H1 (cell line): Measurements from ENCODE around the gene DDX60. TPM values are rescaled to one million over a fixed set of nuclear protein-coding genes. Genes with fewer than 3 reads are reported as not detected.

Source experiments
- CTCF ChIA-PET: fragments of 300-600 bp; sonication (Branson Sonifier 250); formaldehyde crosslinking; loops from one replicate; lab custom pipeline; 2021; ENCODE audit not compliant: partially characterized antibody; lab: Charles Lee
- POLR2A ChIA-PET: fragments of 300-600 bp; sonication (Branson Sonifier 250); formaldehyde crosslinking; loops from one replicate; lab custom pipeline; 2021; ENCODE audit warnings: inconsistent platforms; ENCODE audit not compliant: partially characterized antibody; lab: Charles Lee
- DNase-seq, 2 experiments: peaks; one replicate each; pipeline versions ENCODE4 v3.0.0 to v3.0.0-alpha.2; 2010 to 2022; ENCODE audit warnings: low spot score in 2 of 2, low read depth in 1 of 2, mixed read lengths in 1 of 2
- FAIRE-seq: peaks from 2 replicates; lab custom pipeline; 2011; peaks lifted over from hg19 to GRCh38; lab: Jason Lieb, UNC
- H2AFZ ChIP-seq: 2 replicates; pipeline ENCODE4 v1.8.1; 2012; ENCODE audit warnings: low read length, inconsistent platforms
- H2AK5ac ChIP-seq: 2 replicates; pipeline ENCODE4 v1.6.1; 2013; ENCODE audit warnings: low read depth, low read length
- H2BK120ac ChIP-seq: replicated peaks from 2 replicates; pipeline ENCODE3; 2013; ENCODE audit warnings: low read depth, low read length, inconsistent platforms
- H2BK12ac ChIP-seq: 2 replicates; pipeline ENCODE4 v1.6.1; 2013; ENCODE audit warnings: low read depth, low read length
- H2BK15ac ChIP-seq: 2 replicates; pipeline ENCODE4 v1.6.1; 2013; ENCODE audit warnings: low read length
- H2BK20ac ChIP-seq: 2 replicates; pipeline ENCODE4 v1.6.1; 2013; ENCODE audit warnings: low read length
- H2BK5ac ChIP-seq: 2 replicates; pipeline ENCODE4 v1.6.1; 2013; ENCODE audit warnings: low read depth, low read length
- H3K14ac ChIP-seq: 2 replicates; pipeline ENCODE4 v1.6.1; 2013; ENCODE audit warnings: inconsistent platforms; ENCODE audit not compliant: insufficient read length
- H3K18ac ChIP-seq: 2 replicates; pipeline ENCODE4 v1.6.1; 2013; ENCODE audit warnings: low read length; ENCODE audit errors: extremely low read depth
- H3K23ac ChIP-seq: 2 replicates; pipeline ENCODE4 v1.6.1; 2013; ENCODE audit warnings: inconsistent platforms; ENCODE audit not compliant: insufficient read length
- H3K23me2 ChIP-seq: 2 replicates; pipeline ENCODE4 v1.6.1; 2013; ENCODE audit warnings: low read depth, low read length
- H3K27ac ChIP-seq: 2 replicates; pipeline ENCODE4 v1.6.1; 2011; ENCODE audit warnings: low read depth, low read length, inconsistent platforms
- H3K27me3 ChIP-seq, 4 experiments: replicated peaks in 1 of 4; 1 replicate in 1 of 4; 2 replicates in 3 of 4; pipeline versions ENCODE4 v1.6.1 to v1.8.1; 2011 to 2013; ENCODE audit warnings: low read length in 3 of 4, mild to moderate bottlenecking in 3 of 4, inconsistent platforms in 2 of 4, mixed read lengths in 2 of 4, moderate library complexity in 1 of 4; ENCODE audit not compliant: control insufficient read depth in 3 of 4, insufficient read depth in 3 of 4; ENCODE audit errors: extremely low read depth in 1 of 4
- H3K36me3 ChIP-seq, 4 experiments: 2 replicates each; pipeline versions ENCODE4 v1.6.1 to v1.8.1; 2011 to 2013; ENCODE audit warnings: mild to moderate bottlenecking in 4 of 4, low read length in 3 of 4, moderate library complexity in 2 of 4, control low read depth in 1 of 4, inconsistent platforms in 1 of 4; ENCODE audit not compliant: insufficient read depth in 4 of 4, control insufficient read depth in 2 of 4
- H3K4ac ChIP-seq: replicated peaks from 2 replicates; pipeline ENCODE3; 2013; ENCODE audit warnings: low read length, low read depth, mixed read lengths, inconsistent platforms; ENCODE audit not compliant: insufficient read length
- H3K4me1 ChIP-seq, 4 experiments: replicated peaks in 1 of 4; 1 replicate in 1 of 4; 2 replicates in 3 of 4; pipeline versions ENCODE4 v1.6.1 to v1.8.1; 2011 to 2013; ENCODE audit warnings: low read length in 3 of 4, inconsistent platforms in 2 of 4, mixed read lengths in 1 of 4; ENCODE audit not compliant: insufficient read depth in 4 of 4, control insufficient read depth in 3 of 4
- H3K4me2 ChIP-seq, 2 experiments: 2 replicates each; pipeline versions ENCODE4 v1.6.1 to v1.8.1; 2011 to 2013; ENCODE audit warnings: low read depth in 2 of 2, low read length in 2 of 2, control low read depth in 1 of 2, inconsistent platforms in 1 of 2, mild to moderate bottlenecking in 1 of 2; ENCODE audit not compliant: insufficient read depth in 1 of 2
- H3K4me3 ChIP-seq, 4 experiments: fragments of 200-600, 300-600 bp in 1 of 4; sonication (generic), shearing (Covaris generic), sonication (Bioruptor Twin) in 1 of 4; 2 replicates each; pipeline versions ENCODE4 v1.5.1 to v1.8.1; 2011 to 2016; ENCODE audit warnings: low read length in 4 of 4, low read depth in 3 of 4, control low read depth in 2 of 4, inconsistent platforms in 2 of 4, mild to moderate bottlenecking in 2 of 4, mixed read lengths in 1 of 4, moderate library complexity in 1 of 4; ENCODE audit not compliant: insufficient read depth in 2 of 4; ENCODE audit errors: extremely low read depth in 1 of 4
- H3K56ac ChIP-seq: replicated peaks from 2 replicates; pipeline ENCODE3; 2013; ENCODE audit warnings: low read depth, mild to moderate bottlenecking, mixed read lengths, low read length, inconsistent platforms; ENCODE audit not compliant: insufficient read length
- H3K79me1 ChIP-seq: 2 replicates; pipeline ENCODE4 v1.6.1; 2013; ENCODE audit warnings: low read depth, low read length, control low read depth
- H3K79me2 ChIP-seq, 2 experiments: 2 replicates each; pipeline versions ENCODE4 v1.6.1 to v1.8.1; 2012 to 2013; ENCODE audit warnings: low read length in 2 of 2, mild to moderate bottlenecking in 2 of 2, inconsistent platforms in 1 of 2; ENCODE audit not compliant: insufficient read depth in 2 of 2, control insufficient read depth in 1 of 2
- H3K9ac ChIP-seq, 4 experiments: replicated peaks in 1 of 4; 1 replicate in 1 of 4; 2 replicates in 3 of 4; pipeline versions ENCODE4 v1.6.1 to v1.8.1; 2011 to 2013; ENCODE audit warnings: low read depth in 3 of 4, low read length in 3 of 4, control low read depth in 2 of 4, mild to moderate bottlenecking in 2 of 4, moderate library complexity in 2 of 4, inconsistent platforms in 1 of 4; ENCODE audit errors: extremely low read depth in 1 of 4
- H3K9me3 ChIP-seq, 2 experiments: 2 replicates each; pipeline versions ENCODE4 v1.6.1 to v1.8.1; 2012 to 2013; ENCODE audit warnings: mild to moderate bottlenecking in 2 of 2, moderate library complexity in 2 of 2, control low read depth in 1 of 2, inconsistent platforms in 1 of 2, low read depth in 1 of 2, low read length in 1 of 2, mixed read lengths in 1 of 2; ENCODE audit not compliant: insufficient read depth in 2 of 2
- H4K20me1 ChIP-seq, 2 experiments: replicated peaks in 1 of 2; 2 replicates each; pipeline versions ENCODE3 to v1.8.1; 2011 to 2013; ENCODE audit warnings: inconsistent platforms in 2 of 2, low read length in 2 of 2, mild to moderate bottlenecking in 1 of 2; ENCODE audit not compliant: insufficient read depth in 2 of 2, control insufficient read depth in 1 of 2
- H4K5ac ChIP-seq: 2 replicates; pipeline ENCODE4 v1.6.1; 2013; ENCODE audit warnings: low read length, low read depth, mixed read lengths, inconsistent platforms; ENCODE audit not compliant: insufficient read length
- H4K8ac ChIP-seq: 2 replicates; pipeline ENCODE4 v1.8.0; 2013; ENCODE audit warnings: mild to moderate bottlenecking, moderate library complexity, low read length, inconsistent platforms; ENCODE audit not compliant: insufficient read depth; ENCODE audit errors: extremely low read depth
- H4K91ac ChIP-seq: replicated peaks from 2 replicates; pipeline ENCODE3; 2013; ENCODE audit warnings: low read length, mixed read lengths, inconsistent platforms; ENCODE audit not compliant: insufficient read length
- E2F6 ChIP-seq: IDR thresholded peaks from 2 replicates; pipeline ENCODE4 v1.6.1; 2012; ENCODE audit warnings: inconsistent platforms
- FOSL1 ChIP-seq: IDR thresholded peaks from 2 replicates; pipeline ENCODE4 v1.6.1; 2011; ENCODE audit warnings: mild to moderate bottlenecking, low read depth, low read length, moderate library complexity; ENCODE audit not compliant: insufficient read depth
- HDAC2 ChIP-seq, 2 experiments: fragments of 300-600 bp in 1 of 2; sonication (generic) in 1 of 2; IDR thresholded peaks; 2 replicates each; pipeline ENCODE4 v1.6.1; 2011 to 2012; ENCODE audit warnings: low read depth in 2 of 2, low read length in 2 of 2, mild to moderate bottlenecking in 2 of 2, moderate library complexity in 2 of 2, borderline replicate concordance in 1 of 2, inconsistent platforms in 1 of 2
- HDAC6 ChIP-seq: IDR thresholded peaks from one replicate; pipeline ENCODE4 v1.7.1; 2012; ENCODE audit warnings: low read depth, mild to moderate bottlenecking, inconsistent platforms, low read length, moderate library complexity
- MAX ChIP-seq: IDR thresholded peaks from 2 replicates; pipeline ENCODE4 v1.6.1; 2012; ENCODE audit warnings: inconsistent platforms
- POLR2AphosphoS5 ChIP-seq: IDR thresholded peaks from 2 replicates; pipeline ENCODE4 v1.6.1; 2011; ENCODE audit warnings: low read depth, low read length
- RAD21 ChIP-seq, 2 experiments: IDR thresholded peaks in 1 of 2; conservative IDR thresholded peaks in 1 of 2; 2 replicates each; pipeline ENCODE4 v1.6.1; 2011; ENCODE audit warnings: low read depth in 2 of 2, low read length in 2 of 2, improper control_type of control experiment in 1 of 2, inconsistent platforms in 1 of 2, mild to moderate bottlenecking in 1 of 2, moderate library complexity in 1 of 2
- SAP30 ChIP-seq: fragments of 300-600 bp; sonication (generic); IDR thresholded peaks from 2 replicates; pipeline ENCODE4 v1.7.1; 2012; ENCODE audit warnings: low read length, moderate library complexity, mild to moderate bottlenecking, inconsistent platforms; ENCODE audit not compliant: insufficient read depth, insufficient replicate concordance
- SIX5 ChIP-seq: IDR thresholded peaks from 2 replicates; pipeline ENCODE4 v1.6.1; 2011; ENCODE audit warnings: mild to moderate bottlenecking, low read depth, low read length
- SP4 ChIP-seq: IDR thresholded peaks from 2 replicates; pipeline ENCODE4 v1.6.1; 2012; ENCODE audit warnings: low read length, inconsistent platforms
- SUZ12 ChIP-seq: fragments of 200-600 bp; sonication (generic); IDR thresholded peaks from 2 replicates; pipeline ENCODE4 v1.6.1; 2012; ENCODE audit warnings: mild to moderate bottlenecking, inconsistent platforms, low read length, moderate library complexity, mixed read lengths
- ZNF274 ChIP-seq: IDR thresholded peaks from 2 replicates; pipeline ENCODE4 v1.7.0; 2012; ENCODE audit warnings: low read length, borderline replicate concordance; ENCODE audit errors: extremely low read depth
- WGBS, 2 experiments: shearing (Covaris generic) in 1 of 2; methylation state at CpG; one replicate each; pipeline versions ENCODE4 v1.1.6 to v1.1.7; 2013 to 2015; ENCODE audit warnings: low lambda C conversion rate in 2 of 2, mixed read lengths in 2 of 2, inconsistent platforms in 1 of 2, low coverage in 1 of 2, missing lambda C conversion rate in 1 of 2; ENCODE audit not compliant: insufficient replicate concordance in 2 of 2, insufficient coverage in 1 of 2, insufficient read length in 1 of 2; ENCODE audit errors: extremely low coverage in 1 of 2, missing lambda C conversion rate in 1 of 2; 5-methylcytosine and 5-hydroxymethylcytosine counted together
- polyA plus RNA-seq, 7 experiments: library from polyadenylated mRNA; depleted of rRNA in 3 of 7; stranded (reverse) in 5 of 7; unstranded in 2 of 7; fragments of >200 nt in 5 of 7; fragments of 200-250 nt in 2 of 7; gene quantifications; 1 replicate in 5 of 7; 2 replicates in 1 of 7; 4 replicates in 1 of 7; pipeline versions ENCODE4 v1.2.1 to v1.2.3, GENCODE V29; 2011 to 2013; ENCODE audit warnings: missing spikeins in 2 of 7, mixed read lengths in 2 of 7
- total RNA-seq: library from RNA; stranded (reverse); fragmentation: NEBNext Ultra II Directional; extraction: Animal tissue kit (Norgen Biotek cat#: 25700); gene quantifications from 2 replicates; pipeline ENCODE4 v1.2.1, GENCODE V29; 2021

The DDX60 gene
- total and polyA plus RNA-seq, 2 of the 8 experiments (the other 6 are each of a cell fraction or from before 2014, with no cell fraction given) = 1.00 to 1.6 TPM

GRCh38 chr4:168319486-168320019 is 1.0 kb upstream of the DDX60 start:
- no peak overlapping the region for H2BK15ac ChIP-seq
- no peak overlapping the region for H3K56ac ChIP-seq
- H3K23me2 ChIP-seq = peaks cover 7% of the 10 kb centered on the region
- no peaks in the 10 kb centered on the region for H3K36me3 ChIP-seq
- peak overlapping the region; percentile 77 to 87; a peak in 2 of 4 replicates for H3K4me2 ChIP-seq
- ChIA-PET POLR2A (no interaction called here), CTCF (no interaction called here)
- no peaks in the 10 kb centered on the region for H3K9me3 ChIP-seq
- H3K9ac ChIP-seq = no peak overlapping the region
- H2BK120ac ChIP-seq = no peak overlapping the region
- H3K14ac ChIP-seq = no peak overlapping the region
- no peak overlapping the region for H4K91ac ChIP-seq
- H4K8ac ChIP-seq = no peak overlapping the region
- H3K23ac ChIP-seq = no peak overlapping the region
- no peak overlapping the region for H3K4ac ChIP-seq
- no peak overlapping the region for H2BK12ac ChIP-seq
- H2BK20ac ChIP-seq = no peak overlapping the region
- peaks cover 0 to 8% (median 4%) of the 10 kb centered on the region in 4 experiments; a peak in 5 of 7 replicates for H3K4me1 ChIP-seq
- H2BK5ac ChIP-seq = no peak overlapping the region
- H3K4me3 ChIP-seq = peak overlapping the region in 1 of 4 experiments; percentile 80; a peak in 1 of 8 replicates
- no peak overlapping the region for H2AK5ac ChIP-seq
- H3K18ac ChIP-seq = no peak overlapping the region
- DNase-seq (no peak), FAIRE-seq (peak; percentile 28)
- no peaks in the 10 kb centered on the region for H3K79me1 ChIP-seq
- no peak overlapping the region for H2AFZ ChIP-seq
- no peaks in the 10 kb centered on the region for H3K27me3 ChIP-seq
- no peaks in the 10 kb centered on the region for H4K20me1 ChIP-seq
- 54% methylated on average over 3 of the region's 3 CpGs; no CpG with 5 or more reads in 1 of the 2 experiments for WGBS, 2 experiments
- H4K5ac ChIP-seq = no peak overlapping the region
- no peak overlapping the region for H3K27ac ChIP-seq
- H3K79me2 ChIP-seq = no peaks in the 10 kb centered on the region
- TF ChIP-seq SUZ12 = no peak
- no peak for TF ChIP-seq FOSL1
- TF ChIP-seq SP4 = no peak
- no peak for TF ChIP-seq SIX5
- no peak for TF ChIP-seq HDAC6
- no peak for TF ChIP-seq SAP30
- no peak for TF ChIP-seq MAX
- no peak for TF ChIP-seq E2F6
- TF ChIP-seq ZNF274 = no peak
- TF ChIP-seq HDAC2 (IDR thresholded peaks at IDR 0.05; ENCODE audit: borderline replicate concordance in 1 of 2, low read depth in 2 of 2, low read length in 2 of 2) = no peak
- no peak for TF ChIP-seq RAD21 (IDR thresholded peaks at IDR 0.05 in 1 of 2, conservative IDR thresholded peaks at IDR 0.05 in 1 of 2; ENCODE audit: low read depth in 2 of 2, low read length in 2 of 2)
- no peak for TF ChIP-seq POLR2AphosphoS5
